Limb (tissue), 2 donors: Measurements from ENCODE around the gene MOB1A.
A peak's percentile ranks its signal among the peaks of the same experiment; 100 is the strongest.

Experiments used
- DNase-seq, 2 donors: peaks; one replicate each; pipeline ENCODE4 v3.0.0-alpha.2; 2016; ENCODE audit errors: extremely low spot score in 2 of 2

The MOB1A gene

DNA sequence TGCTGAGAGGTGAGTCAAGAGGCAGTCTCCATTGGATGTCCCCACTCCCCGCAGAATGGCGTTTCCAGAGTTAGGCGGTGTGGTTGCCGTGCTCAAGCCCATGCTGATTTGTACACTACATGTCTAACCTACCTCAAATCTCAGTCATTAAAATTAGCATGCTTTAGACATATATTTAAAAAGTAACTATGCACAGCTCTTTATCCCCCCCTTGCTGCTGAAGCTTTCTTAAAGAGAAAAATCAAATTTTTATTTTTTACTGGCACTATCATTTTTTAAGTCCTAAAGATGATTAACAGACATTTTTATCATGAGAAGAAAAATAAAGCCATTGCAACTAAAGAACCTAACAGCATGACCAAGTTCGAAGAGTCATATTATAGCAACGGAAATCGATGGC, 73.8 kb downstream of the MOB1A start:
- peak in 1 of 2 donors; percentile 3 for DNase-seq

GRCh38 chr2:74103763-74104162, 74.9 kb downstream of the MOB1A start:
- no peak for DNase-seq
